NCI-H748 (cell line): ENCODE measurements around the gene ADD3.
A peak's percentile ranks its signal among the peaks of the same experiment; 100 is the strongest.

Experiments
- DNase-seq: peaks from one replicate; lab custom pipeline; 2025; ENCODE audit not compliant: unreplicated experiment; lab: John Stamatoyannopoulos, UW

ADD3 gene

GRCh38 chr10:110172155-110172554, 164.4 kb downstream of the ADD3 start:
- DNase-seq = no peak

GRCh38 chr10:110174201-110174600, 166.4 kb downstream of the ADD3 start:
- DNase-seq = peak; percentile 84

GRCh38 chr10:110174816-110175215, 167.0 kb downstream of the ADD3 start:
- DNase-seq = no peak

- DNase-seq = no peak
Measured at GRCh38 chr10:110175406-110175805, 167.6 kb downstream of the ADD3 start.

- no peak for DNase-seq
Measured at GRCh38 chr10:110176141-110177030, 168.6 kb downstream of the ADD3 start.

- DNase-seq = no peak
Measured at GRCh38 chr10:110179220-110179619, 171.4 kb downstream of the ADD3 start.

- DNase-seq = no peak
Measured at GRCh38 chr10:110181451-110181850, 173.7 kb downstream of the ADD3 start.

- DNase-seq = no peak
Measured at GRCh38 chr10:110181911-110182310, 174.1 kb downstream of the ADD3 start.

GRCh38 chr10:110184398-110184797, 176.6 kb downstream of the ADD3 start:
- no peak for DNase-seq
